ENCODE measurements around the gene ZNF319.

ZNF319 gene

DNA sequence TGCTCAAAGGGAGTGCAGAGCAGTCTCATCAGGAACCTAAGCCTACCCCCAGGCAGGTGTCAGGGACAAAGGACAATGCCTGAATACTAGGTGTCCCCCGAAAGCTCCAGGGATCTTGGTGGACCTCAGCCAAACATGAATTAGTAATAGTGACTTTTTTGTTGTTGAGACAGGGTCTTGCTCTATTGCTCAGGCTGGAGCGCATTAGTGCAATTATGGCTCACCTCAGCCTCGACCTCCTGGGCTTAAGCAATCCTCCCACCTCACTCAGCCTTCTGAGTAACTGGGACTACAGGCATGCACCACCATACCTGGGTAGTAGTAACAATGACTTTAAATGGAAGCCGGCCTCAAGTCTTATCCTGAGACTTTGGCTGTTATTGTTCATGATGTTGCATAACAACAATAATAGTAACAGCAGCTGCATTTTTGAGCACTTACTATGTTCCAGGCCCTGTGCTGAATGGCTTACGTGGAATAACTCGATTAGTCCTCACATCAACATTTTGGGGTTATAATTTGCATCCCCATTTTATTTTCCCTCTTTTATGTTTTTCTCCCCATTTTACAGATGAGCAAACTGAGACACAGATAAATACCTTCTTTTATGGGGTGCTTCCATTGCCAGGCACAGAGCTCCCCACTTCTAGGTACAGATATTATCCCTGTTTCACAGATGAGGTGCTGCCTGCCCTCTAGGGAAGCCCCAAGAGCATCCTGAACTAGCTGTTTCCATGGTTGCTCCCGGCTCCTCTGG, 49.1 kb downstream of the ZNF319 start:
- no peak for DNase-seq

DNA sequence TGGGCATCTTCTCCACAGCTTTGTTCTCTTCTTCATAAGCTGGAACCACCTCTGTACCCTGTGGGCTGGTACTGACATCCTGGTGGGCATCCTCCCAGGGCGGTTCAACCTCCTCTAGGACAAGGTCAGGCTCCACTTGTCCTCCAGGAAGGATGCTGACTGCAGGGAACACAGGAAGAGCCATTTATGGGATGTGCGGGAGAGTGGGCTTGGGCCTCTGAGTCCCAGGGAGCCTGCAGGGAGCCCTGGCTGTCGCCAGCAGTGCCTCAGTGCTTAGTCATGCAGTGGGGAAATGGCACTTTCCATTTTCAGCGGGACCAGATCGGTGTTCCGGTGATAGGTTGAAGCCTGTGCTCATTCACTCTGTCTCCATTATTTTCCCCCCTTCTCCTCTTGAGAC, 50.1 kb downstream of the ZNF319 start:
- DNase-seq, result no peak

DNA sequence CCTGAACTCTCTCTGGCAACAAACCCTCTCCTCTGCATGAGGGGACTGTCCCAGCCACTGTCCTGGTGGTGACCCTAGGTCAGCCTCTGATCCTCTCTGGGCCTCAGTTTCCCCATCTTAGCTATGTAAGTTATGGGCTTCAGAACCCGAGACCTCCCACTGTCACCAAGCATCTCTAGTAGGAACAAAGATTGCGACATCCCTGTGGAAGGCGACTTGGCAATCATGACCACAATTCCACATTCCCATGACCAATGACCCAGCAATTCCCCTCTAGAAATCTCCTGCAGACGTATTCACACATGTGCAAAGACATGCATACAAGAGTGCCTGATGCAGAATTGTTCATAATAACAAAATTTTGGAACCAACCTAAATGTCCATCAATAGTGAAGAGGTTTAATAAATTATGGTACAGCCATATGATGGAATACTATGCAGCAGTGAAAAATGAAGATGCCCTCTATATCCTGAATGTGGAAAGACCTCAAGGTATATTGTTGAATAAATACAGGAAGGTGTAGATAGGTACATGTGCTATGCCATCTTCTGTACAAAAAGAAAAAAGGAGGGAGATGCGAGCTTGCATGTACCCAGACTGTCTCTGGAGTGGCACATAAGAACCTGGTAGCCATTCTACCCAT, 50.8 kb downstream of the ZNF319 start:
- no peak for DNase-seq

DNA sequence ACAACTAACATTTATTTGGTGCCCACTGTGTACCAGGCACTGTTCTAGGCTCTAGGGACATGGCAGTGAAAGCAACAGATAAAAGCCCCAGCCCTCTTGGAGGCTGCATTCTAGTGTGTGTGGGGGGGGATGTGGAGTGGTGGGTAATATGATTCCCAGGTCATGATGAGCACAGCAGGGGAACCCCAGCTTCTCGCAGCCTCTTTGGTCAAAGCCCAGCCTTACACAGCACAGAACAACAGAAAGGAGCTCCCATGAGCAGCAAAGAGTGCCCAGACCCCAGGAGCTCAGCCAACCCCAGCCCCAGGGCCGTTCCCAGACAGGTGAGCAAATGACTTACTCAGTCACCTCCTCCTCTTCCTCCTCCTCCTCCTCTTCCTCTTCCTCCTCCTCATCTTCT, 51.5 kb downstream of the ZNF319 start:
- no peak for DNase-seq

DNA sequence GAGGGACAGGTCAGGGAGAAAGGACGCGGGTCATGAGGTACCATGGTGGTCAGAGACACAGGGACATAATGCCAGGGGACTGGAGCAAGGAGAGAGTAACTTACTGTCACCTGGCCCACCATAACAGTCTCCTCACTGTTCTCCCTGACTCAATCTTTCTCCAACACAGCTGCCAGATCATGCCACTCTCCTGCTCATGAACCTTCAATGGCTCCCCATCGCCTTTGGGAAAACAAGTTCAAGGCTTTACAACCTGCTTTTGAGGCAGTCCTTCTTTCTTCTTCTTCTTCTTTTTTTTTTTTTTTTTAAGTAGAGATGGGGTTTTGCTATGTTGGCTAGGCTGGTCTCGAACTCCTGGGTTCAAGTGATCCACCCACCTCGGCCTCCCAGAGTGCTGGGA, 52.4 kb downstream of the ZNF319 start:
- DNase-seq, result no peak

DNA sequence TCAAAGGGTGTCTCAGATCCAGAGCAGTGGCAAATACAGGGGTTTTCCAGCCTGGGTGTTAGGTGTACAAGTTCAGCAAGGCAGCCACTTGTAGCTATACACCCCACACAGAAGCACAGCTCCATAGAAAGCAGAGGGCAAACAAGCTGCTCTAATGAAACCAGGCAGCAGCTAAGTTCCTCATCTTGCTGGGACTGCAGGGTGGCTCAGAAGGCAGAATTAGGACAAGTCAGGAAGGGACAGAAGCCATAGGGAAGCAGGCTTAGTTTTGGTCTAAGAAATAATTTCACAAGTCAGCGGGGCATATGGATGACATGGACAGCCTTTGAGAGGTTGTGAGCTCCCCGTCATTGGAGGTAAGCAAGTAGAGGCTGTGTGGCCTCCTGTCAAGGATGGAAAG, 53.2 kb downstream of the ZNF319 start:
- DNase-seq, result peak; percentile 76

DNA sequence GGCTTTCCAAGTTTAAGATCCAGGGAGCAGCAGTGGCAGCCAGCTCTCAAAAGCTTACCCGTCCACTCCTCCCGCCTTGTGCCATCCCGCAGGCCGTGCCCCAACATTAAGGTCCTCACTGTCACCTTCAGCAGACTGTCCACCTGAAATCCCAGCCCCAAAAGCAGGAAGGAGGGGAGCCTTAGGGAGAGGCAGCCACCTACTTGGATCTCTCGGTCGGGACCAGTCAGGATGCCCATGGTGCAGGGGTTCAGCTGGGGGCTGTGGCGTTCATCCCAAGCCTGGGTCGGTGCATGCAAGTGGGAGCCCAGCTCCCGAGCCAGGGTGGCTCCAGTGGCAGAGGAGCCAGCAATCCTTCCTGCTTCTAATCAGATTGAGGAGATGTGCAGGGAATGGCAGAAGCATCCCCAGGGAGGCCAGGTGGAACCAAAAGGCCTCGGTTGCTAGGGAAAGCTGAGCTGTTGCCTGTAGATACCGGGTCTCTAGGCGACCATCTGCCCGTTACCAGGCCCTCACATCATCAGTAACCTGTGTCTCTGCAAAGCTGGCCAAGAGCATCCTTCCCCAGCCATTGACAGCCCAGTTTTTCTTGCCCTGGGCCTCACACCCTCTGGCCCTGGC, 54.2 kb downstream of the ZNF319 start:
- no peak for DNase-seq

DNA sequence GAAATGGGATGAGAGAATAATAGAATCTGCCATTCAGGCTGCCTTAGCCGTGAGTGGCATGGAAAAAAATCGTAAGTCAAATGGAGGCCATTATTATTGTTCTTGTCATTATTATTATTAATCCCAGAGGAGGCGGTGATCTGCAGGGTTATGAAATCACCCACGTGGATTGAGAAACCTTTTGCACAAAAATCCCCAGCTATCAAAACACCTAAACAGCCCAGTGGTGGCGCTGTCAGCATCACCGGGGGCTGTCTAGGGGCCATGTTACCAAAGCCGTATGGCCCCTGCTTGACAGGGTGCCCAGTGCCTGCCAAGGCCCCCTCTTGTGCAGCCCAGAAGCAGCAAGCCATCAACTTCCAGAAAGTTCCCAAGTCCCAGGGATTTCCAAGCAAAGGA, 54.7 kb downstream of the ZNF319 start:
- DNase-seq, result no peak

DNA sequence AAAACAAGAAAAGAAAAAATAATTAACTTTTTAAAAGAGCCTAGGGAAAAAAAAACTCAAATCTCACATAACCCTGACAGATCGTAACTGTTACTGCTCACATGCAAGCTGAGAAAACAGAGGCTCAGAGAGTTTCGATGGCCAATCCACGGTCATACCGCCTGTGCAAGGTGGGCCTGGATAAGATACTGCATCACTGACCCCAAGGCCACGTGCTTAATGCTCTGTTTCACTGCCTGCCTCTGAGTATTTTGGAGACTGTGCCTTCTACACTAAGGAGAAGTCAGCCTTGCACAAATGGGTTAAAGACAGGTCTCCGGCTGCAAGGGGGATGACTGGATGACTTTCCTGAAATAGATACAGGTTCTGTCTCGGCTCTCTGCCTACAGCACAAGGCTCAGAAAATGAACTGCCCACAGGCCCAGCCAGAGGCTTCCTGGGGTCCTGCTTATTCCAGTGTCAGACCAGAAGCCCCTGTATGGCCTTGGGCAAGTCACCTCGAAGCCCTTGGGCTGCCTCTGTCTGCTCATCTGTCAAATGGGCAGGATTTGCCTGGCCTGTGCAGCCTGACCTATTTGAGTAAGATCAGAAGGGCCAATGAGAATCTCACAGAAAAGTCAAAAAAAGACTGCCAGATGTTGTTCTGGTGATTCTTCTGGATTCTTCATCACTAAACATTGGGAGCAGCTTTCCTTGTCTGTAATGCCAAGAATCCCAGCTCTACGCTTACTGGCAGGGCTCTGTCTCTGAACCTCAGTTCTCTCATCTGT, 55.3 kb downstream of the ZNF319 start:
- no peak for DNase-seq

Measured in MV-4-11 (cell line).